HEK293 (cell line): ENCODE data around the gene CTDNEP1.

Experiments
- CTCF ChIA-PET: fragments of 350-600 bp; formaldehyde crosslinking; extraction: SDS; loops from one replicate; lab custom pipeline; 2021; ENCODE audit warnings: antibody characterized with exemption; lab: Yijun Ruan, JAX
- POLR2A ChIA-PET: fragments of 300-600 bp; formaldehyde crosslinking; extraction: SDS; loops from one replicate; lab custom pipeline; 2020; ENCODE audit warnings: antibody characterized with exemption, inconsistent platforms; lab: Yijun Ruan, JAX
- H3K27ac ChIP-seq: fragments of 200-500 bp; sonication (Bioruptor generic); 2 replicates; pipeline ENCODE4 v1.5.1; 2014; ENCODE audit warnings: low read depth, low read length, control low read depth, inconsistent platforms; ENCODE audit errors: extremely low read depth
- H3K36me3 ChIP-seq, 2 experiments: fragments of 200-500 bp in 1 of 2; sonication (Bioruptor generic) in 1 of 2; 1 replicate in 1 of 2; 2 replicates in 1 of 2; pipeline ENCODE4 v1.5.1; 2014 to 2017; ENCODE audit warnings: inconsistent platforms in 2 of 2, low read length in 2 of 2; ENCODE audit not compliant: control insufficient read depth in 2 of 2, insufficient read depth in 1 of 2
- H3K4me1 ChIP-seq: fragments of 200-500 bp; sonication (Bioruptor generic); 2 replicates; pipeline ENCODE4 v1.5.1; 2014; ENCODE audit warnings: mild to moderate bottlenecking, low read length, inconsistent platforms; ENCODE audit not compliant: control insufficient read depth, insufficient read depth
- H3K4me3 ChIP-seq: 2 replicates; pipeline ENCODE4 v1.5.1; 2011; ENCODE audit warnings: low read depth, mild to moderate bottlenecking, control low read depth, low read length, moderate library complexity
- H3K9me3 ChIP-seq: fragments of 200-500 bp; sonication (Bioruptor generic); 2 replicates; pipeline ENCODE4 v1.5.1; 2014; ENCODE audit warnings: low read depth, low read length, inconsistent platforms; ENCODE audit not compliant: control insufficient read depth, insufficient read depth
- AEBP2 ChIP-seq: fragments of 450-650 bp; formaldehyde crosslinking; IDR thresholded peaks from 2 replicates; pipeline ENCODE4 v1.5.1; 2016; ENCODE audit warnings: missing biosample characterization, missing genetic modification characterization, borderline replicate concordance
- BCL11B ChIP-seq: fragments of 450-650 bp; formaldehyde crosslinking; IDR thresholded peaks from 2 replicates; pipeline ENCODE4 v1.5.1; 2016; ENCODE audit warnings: low read depth, missing biosample characterization, missing genetic modification characterization
- EGR2 ChIP-seq: fragments of 450-650 bp; formaldehyde crosslinking; IDR thresholded peaks from 2 replicates; pipeline ENCODE4 v1.5.1; 2016; ENCODE audit warnings: low read depth, missing biosample characterization, missing genetic modification characterization
- GFI1B ChIP-seq: fragments of 450-650 bp; formaldehyde crosslinking; IDR thresholded peaks from 2 replicates; pipeline ENCODE4 v1.5.1; 2016; ENCODE audit warnings: missing biosample characterization, missing genetic modification characterization
- KLF8 ChIP-seq: fragments of 450-650 bp; formaldehyde crosslinking; IDR thresholded peaks from 2 replicates; pipeline ENCODE4 v1.5.1; 2016; ENCODE audit warnings: missing biosample characterization, missing genetic modification characterization
- SCRT1 ChIP-seq: fragments of 450-650 bp; formaldehyde crosslinking; IDR thresholded peaks from 2 replicates; pipeline ENCODE4 v1.5.1; 2016; ENCODE audit warnings: missing biosample characterization, missing genetic modification characterization, borderline replicate concordance
- ZBTB44 ChIP-seq: fragments of 450-650 bp; IDR thresholded peaks from 2 replicates; pipeline ENCODE4 v1.5.1; 2018; ENCODE audit warnings: missing biosample characterization, mild to moderate bottlenecking, missing genetic modification characterization
- ZNF132 ChIP-seq: fragments of 450-650 bp; formaldehyde crosslinking; IDR thresholded peaks from 2 replicates; pipeline ENCODE4 v1.5.1; 2017; ENCODE audit warnings: missing biosample characterization, missing genetic modification characterization, borderline replicate concordance
- ZNF138 ChIP-seq: fragments of 450-650 bp; formaldehyde crosslinking; IDR thresholded peaks from 2 replicates; pipeline ENCODE4 v1.5.1; 2016; ENCODE audit warnings: missing biosample characterization, missing genetic modification characterization, borderline replicate concordance
- ZNF221 ChIP-seq: fragments of 450-650 bp; formaldehyde crosslinking; IDR thresholded peaks from 2 replicates; pipeline ENCODE4 v1.5.1; 2017; ENCODE audit warnings: missing biosample characterization, missing genetic modification characterization, borderline replicate concordance
- ZNF239 ChIP-seq: fragments of 450-650 bp; formaldehyde crosslinking; IDR thresholded peaks from 2 replicates; pipeline ENCODE4 v1.5.1; 2016; ENCODE audit warnings: missing biosample characterization, missing genetic modification characterization
- ZNF335 ChIP-seq: fragments of 450-650 bp; formaldehyde crosslinking; conservative IDR thresholded peaks from 2 replicates; pipeline ENCODE4 v1.5.1; 2016; ENCODE audit warnings: missing biosample characterization, missing genetic modification characterization
- ZNF366 ChIP-seq: fragments of 450-650 bp; formaldehyde crosslinking; conservative IDR thresholded peaks from 2 replicates; pipeline ENCODE4 v1.5.1; 2016; ENCODE audit warnings: missing biosample characterization, missing genetic modification characterization
- ZNF433 ChIP-seq: fragments of 450-650 bp; formaldehyde crosslinking; IDR thresholded peaks from 2 replicates; pipeline ENCODE4 v1.5.1; 2016; ENCODE audit warnings: missing biosample characterization, missing genetic modification characterization, low read depth
- ZNF521 ChIP-seq: fragments of 450-650 bp; formaldehyde crosslinking; IDR thresholded peaks from 2 replicates; pipeline ENCODE4 v1.5.1; 2017; ENCODE audit warnings: missing biosample characterization, mild to moderate bottlenecking, missing genetic modification characterization
- ZNF530 ChIP-seq: fragments of 450-650 bp; formaldehyde crosslinking; IDR thresholded peaks from 2 replicates; pipeline ENCODE4 v1.5.1; 2016; ENCODE audit warnings: low read depth, missing biosample characterization, missing genetic modification characterization
- ZNF558 ChIP-seq: fragments of 450-650 bp; formaldehyde crosslinking; IDR thresholded peaks from 2 replicates; pipeline ENCODE4 v1.5.1; 2016; ENCODE audit warnings: missing biosample characterization, missing genetic modification characterization
- ZNF596 ChIP-seq: fragments of 450-650 bp; IDR thresholded peaks from 2 replicates; pipeline ENCODE4 v1.5.0; 2018; ENCODE audit warnings: missing biosample characterization, mild to moderate bottlenecking, missing genetic modification characterization, moderate library complexity
- ZNF621 ChIP-seq: fragments of 450-650 bp; formaldehyde crosslinking; IDR thresholded peaks from 2 replicates; pipeline ENCODE4 v1.5.1; 2017; ENCODE audit warnings: missing biosample characterization, missing genetic modification characterization
- ZNF707 ChIP-seq: fragments of 450-650 bp; formaldehyde crosslinking; IDR thresholded peaks from 2 replicates; pipeline ENCODE4 v1.5.1; 2016; ENCODE audit warnings: missing biosample characterization, missing genetic modification characterization
- ZNF747 ChIP-seq: fragments of 450-650 bp; formaldehyde crosslinking; IDR thresholded peaks from 2 replicates; pipeline ENCODE4 v1.5.1; 2016; ENCODE audit warnings: missing biosample characterization, missing genetic modification characterization
- ZNF76 ChIP-seq: fragments of 450-650 bp; formaldehyde crosslinking; IDR thresholded peaks from 2 replicates; pipeline ENCODE4; 2016; ENCODE audit warnings: low read depth, missing biosample characterization, missing genetic modification characterization, borderline replicate concordance
- ZNF768 ChIP-seq: fragments of 450-650 bp; formaldehyde crosslinking; IDR thresholded peaks from 2 replicates; pipeline ENCODE4 v1.5.1; 2018; ENCODE audit warnings: missing biosample characterization, mild to moderate bottlenecking, missing genetic modification characterization
- TF ChIP-seq, protein P1 (sequence below): fragments of 450-650 bp; formaldehyde crosslinking; IDR thresholded peaks from 2 replicates; pipeline ENCODE4 v1.5.1; 2016; ENCODE audit warnings: missing biosample characterization, missing genetic modification characterization

The CTDNEP1 gene

DNA sequence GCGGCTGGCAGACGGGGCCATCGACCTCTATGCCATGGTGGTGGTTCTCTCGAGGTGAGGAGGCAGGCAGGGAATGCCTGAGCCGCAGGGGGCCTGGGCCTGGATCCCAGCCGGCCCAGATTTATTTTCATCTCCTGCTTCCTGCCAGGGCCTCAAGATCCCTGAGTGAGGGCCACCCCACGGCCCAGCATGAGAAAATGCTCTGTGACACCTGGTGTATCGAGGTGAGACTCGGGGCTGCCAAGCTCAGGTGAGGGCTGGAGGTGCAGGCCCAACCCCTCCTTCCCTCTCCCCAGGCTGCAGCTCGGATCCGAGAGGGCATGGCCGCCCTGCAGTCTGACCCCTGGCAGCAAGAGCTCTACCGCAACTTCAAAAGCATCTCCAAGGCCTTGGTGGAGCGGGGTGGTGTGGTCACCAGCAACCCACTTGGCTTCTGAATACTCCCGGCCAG is 26.8 kb downstream of the CTDNEP1 start (continued):
- TF ChIP-seq AEBP2 = no peak
- TF ChIP-seq ZNF768 (tag by site-specific recombination) = no peak
- no peak for TF ChIP-seq ZNF530 (tag by site-specific recombination)
- TF ChIP-seq ZNF433 = no peak
- TF ChIP-seq ZNF132 (tag by site-specific recombination) = no peak

DNA sequence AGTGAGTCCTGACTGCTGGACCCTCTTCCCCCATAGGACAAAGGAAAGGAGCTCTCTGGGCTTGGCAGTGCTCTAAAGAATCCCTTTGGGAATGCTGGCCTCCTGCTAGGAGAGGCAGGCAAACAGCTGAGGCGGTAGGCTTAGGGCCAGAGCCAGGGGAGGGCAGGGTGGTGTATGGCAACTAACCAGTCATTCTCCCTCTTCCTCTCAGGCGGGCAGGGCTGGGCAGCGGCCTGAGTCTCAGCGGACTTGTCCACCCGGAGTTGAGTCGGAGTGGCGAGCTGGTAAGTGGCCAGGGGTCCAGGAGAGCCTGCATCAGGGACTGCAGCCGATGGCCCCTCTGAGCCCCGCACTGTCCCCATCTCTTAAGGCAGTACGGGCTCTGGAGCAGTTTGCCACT is 27.4 kb downstream of the CTDNEP1 start:
- Histone ChIP-seq H3K36me3 (peaks cover 26 to 82% of the 10 kb centered on the region in 2 experiments), H3K9me3 (no peaks in the 10 kb centered on the region), H3K27ac (no peak overlapping the region), H3K4me1 (no peaks in the 10 kb centered on the region)
- CTCF ChIA-PET = no interaction called here
- POLR2A ChIA-PET = interaction anchor here (1.0 to 9.8 kb wide), 4 partner anchors 10 to 38 kb away, joined by 3 to 284 read pairs (median 6); partner anchors contain the start of genes DVL2, GABARAP and PHF23
- TF ChIP-seq BCL11B (tag by site-specific recombination) (no peak), ZNF221 (no peak), GFI1B (tag by site-specific recombination) (no peak), ZNF335 (tag by site-specific recombination) (no peak), KLF8 (tag by site-specific recombination) (no peak), SCRT1 (tag by site-specific recombination) (no peak), ZNF707 (tag by site-specific recombination) (no peak), ZNF76 (tag by site-specific recombination) (no peak), ZNF239 (tag by site-specific recombination) (no peak), EGR2 (tag by site-specific recombination) (no peak), ZNF521 (no peak), ZNF558 (no peak), ZNF621 (tag by site-specific recombination) (no peak), ZNF747 (no peak), ZNF596 (tag by site-specific recombination) (no peak), ZNF366 (tag by site-specific recombination) (no peak), ZBTB44 (tag by site-specific recombination) (no peak), ZNF138 (no peak)
- TF ChIP-seq, protein P1, sequence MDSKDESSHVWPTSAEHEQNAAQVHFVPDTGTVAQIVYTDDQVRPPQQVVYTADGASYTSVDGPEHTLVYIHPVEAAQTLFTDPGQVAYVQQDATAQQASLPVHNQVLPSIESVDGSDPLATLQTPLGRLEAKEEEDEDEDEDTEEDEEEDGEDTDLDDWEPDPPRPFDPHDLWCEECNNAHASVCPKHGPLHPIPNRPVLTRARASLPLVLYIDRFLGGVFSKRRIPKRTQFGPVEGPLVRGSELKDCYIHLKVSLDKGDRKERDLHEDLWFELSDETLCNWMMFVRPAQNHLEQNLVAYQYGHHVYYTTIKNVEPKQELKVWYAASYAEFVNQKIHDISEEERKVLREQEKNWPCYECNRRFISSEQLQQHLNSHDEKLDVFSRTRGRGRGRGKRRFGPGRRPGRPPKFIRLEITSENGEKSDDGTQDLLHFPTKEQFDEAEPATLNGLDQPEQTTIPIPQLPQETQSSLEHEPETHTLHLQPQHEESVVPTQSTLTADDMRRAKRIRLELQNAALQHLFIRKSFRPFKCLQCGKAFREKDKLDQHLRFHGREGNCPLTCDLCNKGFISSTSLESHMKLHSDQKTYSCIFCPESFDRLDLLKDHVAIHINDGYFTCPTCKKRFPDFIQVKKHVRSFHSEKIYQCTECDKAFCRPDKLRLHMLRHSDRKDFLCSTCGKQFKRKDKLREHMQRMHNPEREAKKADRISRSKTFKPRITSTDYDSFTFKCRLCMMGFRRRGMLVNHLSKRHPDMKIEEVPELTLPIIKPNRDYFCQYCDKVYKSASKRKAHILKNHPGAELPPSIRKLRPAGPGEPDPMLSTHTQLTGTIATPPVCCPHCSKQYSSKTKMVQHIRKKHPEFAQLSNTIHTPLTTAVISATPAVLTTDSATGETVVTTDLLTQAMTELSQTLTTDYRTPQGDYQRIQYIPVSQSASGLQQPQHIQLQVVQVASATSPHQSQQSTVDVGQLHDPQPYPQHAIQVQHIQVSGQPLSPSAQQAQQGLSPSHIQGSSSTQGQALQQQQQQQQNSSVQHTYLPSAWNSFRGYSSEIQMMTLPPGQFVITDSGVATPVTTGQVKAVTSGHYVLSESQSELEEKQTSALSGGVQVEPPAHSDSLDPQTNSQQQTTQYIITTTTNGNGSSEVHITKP (tag by site-specific recombination) = no peak
- TF ChIP-seq, all 188 proteins: peak for 0
- no peak overlapping the region for H3K4me3 ChIP-seq
